Spleen (tissue), 7 donors: ENCODE data around the gene OR2B2.

Experiments
- POLR2A ChIP-seq, 3 donors: fragments of 450-650 bp; IDR thresholded peaks; one replicate each; pipeline ENCODE4 v1.5.1; 2017; ENCODE audit warnings: antibody characterized with exemption in 3 of 3, mild to moderate bottlenecking in 1 of 3
- TF ChIP-seq, protein P1 (sequence below), 11 experiments: fragments of 200-600 bp in 7 of 11; fragments of 450-650 bp in 4 of 11; sonication (generic) in 4 of 11; IDR thresholded peaks in 8 of 11; conservative IDR thresholded peaks in 3 of 11; 1 replicate in 7 of 11; 2 replicates in 4 of 11; pipeline versions ENCODE4 v1.4.0 to v1.8.0; 2016 to 2021; ENCODE audit warnings: antibody characterized with exemption in 11 of 11, inconsistent platforms in 4 of 11, mild to moderate bottlenecking in 1 of 11
- donor health status: DM: no; HTN: no; CAD: no; lungs with moderate emphysema.
- donor health status: DM: no; HTN: no; CAD: no.
- donor health status: DM: no; HTN: no; CAD: no.

DNA sequence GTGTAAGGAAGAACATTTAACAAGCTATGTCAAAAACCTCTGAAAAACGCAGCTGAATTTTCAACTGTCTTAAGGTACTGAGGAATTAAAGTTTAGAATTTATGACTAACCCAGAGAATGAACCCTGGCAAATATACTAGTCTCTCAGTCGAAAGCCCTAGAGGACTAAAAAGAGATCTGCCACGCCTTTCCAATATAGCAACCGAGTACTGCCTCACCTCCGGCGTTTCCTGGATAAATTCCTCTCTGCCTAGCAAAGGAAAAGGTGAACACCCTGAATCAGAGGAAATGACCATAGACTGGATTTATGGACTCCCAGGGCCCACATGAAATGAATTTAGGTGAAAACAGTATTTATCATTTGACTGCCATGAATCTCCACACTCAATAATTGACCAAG, 12.0 kb upstream of the OR2B2 start:
- TF ChIP-seq, protein P1, sequence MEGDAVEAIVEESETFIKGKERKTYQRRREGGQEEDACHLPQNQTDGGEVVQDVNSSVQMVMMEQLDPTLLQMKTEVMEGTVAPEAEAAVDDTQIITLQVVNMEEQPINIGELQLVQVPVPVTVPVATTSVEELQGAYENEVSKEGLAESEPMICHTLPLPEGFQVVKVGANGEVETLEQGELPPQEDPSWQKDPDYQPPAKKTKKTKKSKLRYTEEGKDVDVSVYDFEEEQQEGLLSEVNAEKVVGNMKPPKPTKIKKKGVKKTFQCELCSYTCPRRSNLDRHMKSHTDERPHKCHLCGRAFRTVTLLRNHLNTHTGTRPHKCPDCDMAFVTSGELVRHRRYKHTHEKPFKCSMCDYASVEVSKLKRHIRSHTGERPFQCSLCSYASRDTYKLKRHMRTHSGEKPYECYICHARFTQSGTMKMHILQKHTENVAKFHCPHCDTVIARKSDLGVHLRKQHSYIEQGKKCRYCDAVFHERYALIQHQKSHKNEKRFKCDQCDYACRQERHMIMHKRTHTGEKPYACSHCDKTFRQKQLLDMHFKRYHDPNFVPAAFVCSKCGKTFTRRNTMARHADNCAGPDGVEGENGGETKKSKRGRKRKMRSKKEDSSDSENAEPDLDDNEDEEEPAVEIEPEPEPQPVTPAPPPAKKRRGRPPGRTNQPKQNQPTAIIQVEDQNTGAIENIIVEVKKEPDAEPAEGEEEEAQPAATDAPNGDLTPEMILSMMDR (IDR thresholded peaks at IDR 0.05 in 8 of 11, conservative IDR thresholded peaks at IDR 0.05 in 3 of 11) = no peak
- TF ChIP-seq POLR2A (IDR thresholded peaks at IDR 0.05) = no peak
